H9 (cell line): ENCODE measurements around the gene TMEM221. TPM values are rescaled to one million over a fixed set of nuclear protein-coding genes. Genes with fewer than 3 reads are reported as not detected.

Source experiments
- DNase-seq: peaks from one replicate; pipeline ENCODE4 v3.0.0-alpha.2; 2017
- H2AFZ ChIP-seq: one replicate; pipeline ENCODE4 v1.6.1; 2013; ENCODE audit warnings: mild to moderate bottlenecking, low read length, control low read depth, moderate library complexity
- H2AK5ac ChIP-seq: 2 replicates; pipeline ENCODE4 v1.6.1; 2013; ENCODE audit warnings: low read length, control low read depth, mixed read lengths; ENCODE audit not compliant: insufficient read length
- H2BK120ac ChIP-seq: one replicate; pipeline ENCODE4 v1.6.1; 2013; ENCODE audit warnings: low read depth, mild to moderate bottlenecking, low read length, control low read depth, inconsistent platforms; ENCODE audit not compliant: poor library complexity, severe bottlenecking
- H2BK12ac ChIP-seq: 2 replicates; pipeline ENCODE4 v1.6.1; 2013; ENCODE audit warnings: low read length, control low read depth, mixed read lengths, low read depth; ENCODE audit not compliant: insufficient read length
- H2BK15ac ChIP-seq: 2 replicates; pipeline ENCODE4 v1.6.1; 2013; ENCODE audit warnings: low read depth, low read length, control low read depth
- H2BK20ac ChIP-seq: one replicate; pipeline ENCODE4 v1.6.1; 2013; ENCODE audit warnings: low read depth, mild to moderate bottlenecking, low read length, control low read depth, inconsistent platforms; ENCODE audit not compliant: poor library complexity, severe bottlenecking
- H2BK5ac ChIP-seq: 2 replicates; pipeline ENCODE4 v1.6.1; 2013; ENCODE audit warnings: low read length, control low read depth, mixed read lengths; ENCODE audit not compliant: insufficient read length
- H3K14ac ChIP-seq: 2 replicates; pipeline ENCODE4 v1.6.1; 2013; ENCODE audit warnings: low read length, control low read depth; ENCODE audit not compliant: insufficient read depth
- H3K18ac ChIP-seq: 2 replicates; pipeline ENCODE4 v1.6.1; 2013; ENCODE audit warnings: low read depth, mild to moderate bottlenecking, mixed read lengths, low read length, control low read depth; ENCODE audit not compliant: insufficient read length
- H3K23ac ChIP-seq: 2 replicates; pipeline ENCODE4 v1.6.1; 2013; ENCODE audit warnings: low read length, control low read depth, mixed read lengths, low read depth; ENCODE audit not compliant: insufficient read length
- H3K23me2 ChIP-seq: 2 replicates; pipeline ENCODE4 v1.6.1; 2013; ENCODE audit warnings: low read depth, mild to moderate bottlenecking, mixed read lengths, low read length, control low read depth; ENCODE audit not compliant: insufficient read length, poor library complexity, severe bottlenecking
- H3K27ac ChIP-seq: 2 replicates; pipeline ENCODE4 v1.5.1; 2013; ENCODE audit warnings: low read length, control low read depth, mixed read lengths, low read depth; ENCODE audit not compliant: insufficient read length
- H3K27me3 ChIP-seq: 2 replicates; pipeline ENCODE4 v1.6.1; 2013; ENCODE audit warnings: low read length, control low read depth, inconsistent platforms; ENCODE audit not compliant: insufficient read depth
- H3K4ac ChIP-seq: 2 replicates; pipeline ENCODE4 v1.6.1; 2013; ENCODE audit warnings: low read depth, mild to moderate bottlenecking, control low read depth, inconsistent platforms, low read length, moderate library complexity
- H3K4me1 ChIP-seq: 2 replicates; pipeline ENCODE4 v1.6.1; 2013; ENCODE audit warnings: low read length, control low read depth, inconsistent platforms; ENCODE audit not compliant: insufficient read depth
- H3K4me2 ChIP-seq: 2 replicates; pipeline ENCODE4 v1.6.1; 2013; ENCODE audit warnings: low read length, control low read depth, mixed read lengths; ENCODE audit not compliant: insufficient read length, insufficient read depth
- H3K56ac ChIP-seq: 2 replicates; pipeline ENCODE4 v1.6.1; 2013; ENCODE audit warnings: low read depth, mild to moderate bottlenecking, mixed read lengths, low read length, control low read depth; ENCODE audit not compliant: insufficient read length
- H3K79me1 ChIP-seq: 2 replicates; pipeline ENCODE4 v1.6.1; 2013; ENCODE audit warnings: low read depth, mild to moderate bottlenecking, moderate library complexity, low read length, control low read depth, inconsistent platforms; ENCODE audit not compliant: insufficient read depth, poor library complexity, severe bottlenecking
- H3K79me2 ChIP-seq: 2 replicates; pipeline ENCODE4 v1.6.1; 2013; ENCODE audit warnings: low read length, control low read depth, inconsistent platforms; ENCODE audit not compliant: insufficient read depth
- H3K9ac ChIP-seq: 2 replicates; pipeline ENCODE4 v1.6.1; 2013; ENCODE audit warnings: low read length, control low read depth, mixed read lengths; ENCODE audit not compliant: insufficient read length; ENCODE audit errors: extremely low read depth
- H3K9me3 ChIP-seq: one replicate; pipeline ENCODE4 v1.6.1; 2013; ENCODE audit warnings: low read depth, low read length, inconsistent platforms; ENCODE audit not compliant: control insufficient read depth
- H3T11ph ChIP-seq: one replicate; pipeline ENCODE4 v1.6.1; 2013; ENCODE audit warnings: mild to moderate bottlenecking, low read length, control low read depth, inconsistent platforms
- H4K20me1 ChIP-seq: one replicate; pipeline ENCODE4 v1.6.1; 2013; ENCODE audit not compliant: control insufficient read depth, insufficient read length, insufficient read depth
- H4K5ac ChIP-seq: 2 replicates; pipeline ENCODE4 v1.6.1; 2013; ENCODE audit warnings: low read depth, mild to moderate bottlenecking, mixed read lengths, low read length, control low read depth; ENCODE audit not compliant: insufficient read length
- H4K8ac ChIP-seq: replicated peaks from 2 replicates; pipeline ENCODE4 v1.6.1; 2013; ENCODE audit warnings: low read length, control low read depth, mixed read lengths, low read depth; ENCODE audit not compliant: insufficient read length
- H4K91ac ChIP-seq: 2 replicates; pipeline ENCODE4 v1.6.1; 2013; ENCODE audit warnings: low read depth, mild to moderate bottlenecking, moderate library complexity, mixed read lengths, low read length, control low read depth; ENCODE audit not compliant: insufficient read length
- H3K27ac Mint-ChIP-seq, 3 experiments: 2 replicates in 2 of 3; 3 replicates in 1 of 3; pipeline ENCODE4 v1.8.0; 2020 to 2021; ENCODE audit warnings: mixed read lengths in 3 of 3, mild to moderate bottlenecking in 1 of 3, moderate library complexity in 1 of 3
- H3K27me3 Mint-ChIP-seq: 2 replicates; pipeline ENCODE4 v1.8.0; 2021; ENCODE audit warnings: low read depth, mild to moderate bottlenecking, moderate library complexity, mixed read lengths
- H3K36me3 Mint-ChIP-seq, 3 experiments: 2 replicates in 2 of 3; 3 replicates in 1 of 3; pipeline ENCODE4 v1.8.0; 2020 to 2021; ENCODE audit warnings: low read depth in 3 of 3, mixed read lengths in 3 of 3; ENCODE audit not compliant: insufficient read depth in 1 of 3
- H3K4me1 Mint-ChIP-seq, 2 experiments: 2 replicates each; pipeline ENCODE4 v1.8.0; 2020; ENCODE audit warnings: mixed read lengths in 2 of 2
- H3K4me3 Mint-ChIP-seq, 2 experiments: 2 replicates in 1 of 2; 3 replicates in 1 of 2; pipeline ENCODE4 v1.8.0; 2020 to 2021; ENCODE audit warnings: mild to moderate bottlenecking in 2 of 2, mixed read lengths in 2 of 2, moderate library complexity in 1 of 2
- H3K9me3 Mint-ChIP-seq, 2 experiments: 2 replicates in 1 of 2; 3 replicates in 1 of 2; pipeline ENCODE4 v1.8.0; 2020; ENCODE audit warnings: mild to moderate bottlenecking in 2 of 2, mixed read lengths in 2 of 2, moderate library complexity in 1 of 2
- CTCF ChIP-seq: fragments of 200-600 bp; sonication (generic); conservative IDR thresholded peaks from 3 replicates; pipeline ENCODE4 v1.8.0; 2021; ENCODE audit warnings: antibody characterized with exemption, mild to moderate bottlenecking
- WGBS: extraction: QIAGEN DNeasy Blood & Tissue Kit; methylation state at CpG from one replicate; pipeline ENCODE4 v1.1.7; 2013; ENCODE audit warnings: missing lambda C conversion rate, low lambda C conversion rate, mixed read lengths; ENCODE audit not compliant: insufficient read length; ENCODE audit errors: extremely low coverage; 5-methylcytosine and 5-hydroxymethylcytosine counted together
- total RNA-seq: library from RNA; stranded (reverse); gene quantifications from 2 replicates; pipeline ENCODE4 v1.2.1, GENCODE V29; 2021

Gene TMEM221
- total RNA-seq, 1 experiment from 2014 or later: 1.4 TPM

DNA sequence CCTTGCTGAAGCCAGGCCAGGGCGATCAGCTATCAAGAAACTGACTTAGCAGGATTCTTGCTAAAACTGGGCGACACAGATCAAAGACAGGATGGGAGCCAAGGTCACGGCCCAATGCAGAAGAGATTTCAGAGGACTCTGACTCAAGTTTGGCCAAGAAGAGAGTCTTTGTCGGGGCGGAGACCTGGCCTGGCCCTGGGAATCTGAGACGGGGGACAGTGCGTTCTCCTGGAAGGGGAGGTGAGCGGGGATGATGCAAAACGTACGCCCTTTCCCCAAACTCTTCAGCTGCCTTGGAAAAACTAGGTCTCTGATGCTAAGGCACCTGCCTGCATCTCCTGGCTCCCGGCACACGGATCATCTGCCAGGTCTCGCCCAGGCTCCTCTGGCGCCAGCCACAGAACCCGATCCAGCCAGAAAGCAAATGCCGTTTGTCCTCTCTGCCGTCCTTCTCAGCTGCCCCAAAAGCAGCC, 18.8 kb downstream of the TMEM221 start:
- H3K9me3 Mint-ChIP-seq: no peaks in the 10 kb centered on the region
- H2AK5ac ChIP-seq: no peak overlapping the region
- DNase-seq: no peak
- H3K23ac ChIP-seq: no peak overlapping the region
- peaks cover 4 to 9% of the 10 kb centered on the region in 2 experiments for H3K4me1 Mint-ChIP-seq
- H2BK12ac ChIP-seq: no peak overlapping the region
- H3K27ac Mint-ChIP-seq: peak overlapping the region in 1 of 3 experiments; percentile 25; a peak in 2 of 7 replicates
- TF ChIP-seq CTCF: no peak
- no peaks in the 10 kb centered on the region for H4K20me1 ChIP-seq
- H4K5ac ChIP-seq: no peak overlapping the region
- H3K79me1 ChIP-seq: no peaks in the 10 kb centered on the region
- no peaks in the 10 kb centered on the region for H3K36me3 Mint-ChIP-seq
- H2BK20ac ChIP-seq: no peak overlapping the region
- H3K18ac ChIP-seq: no peak overlapping the region
- peaks cover 6% of the 10 kb centered on the region for H3K23me2 ChIP-seq
- no peaks in the 10 kb centered on the region for H3K79me2 ChIP-seq
- WGBS: no CpG with 5 or more reads among the region's 17 CpGs
- H3K9me3 ChIP-seq: no peaks in the 10 kb centered on the region
- H3K27me3 Mint-ChIP-seq: no peaks in the 10 kb centered on the region; the same call in 1 of the 2 replicates
- H2BK5ac ChIP-seq: no peak overlapping the region
- H2BK120ac ChIP-seq: no peak overlapping the region
- no peak overlapping the region for H3K4me3 Mint-ChIP-seq
- no peak overlapping the region for H3K56ac ChIP-seq
- H3K4me2 ChIP-seq: no peak overlapping the region
- no peak overlapping the region for H3T11ph ChIP-seq
- no peak overlapping the region for H3K27ac ChIP-seq
- no peak overlapping the region for H3K4ac ChIP-seq
- no peak overlapping the region for H2BK15ac ChIP-seq
- no peak overlapping the region for H4K91ac ChIP-seq
- H3K14ac ChIP-seq: no peak overlapping the region
- H3K27me3 ChIP-seq: no peaks in the 10 kb centered on the region
- no peak overlapping the region for H2AFZ ChIP-seq
- H3K4me1 ChIP-seq: no peaks in the 10 kb centered on the region
- H3K9ac ChIP-seq: no peak overlapping the region
- H4K8ac ChIP-seq: no peak overlapping the region
